Aorta (tissue), 5 donors: ENCODE data around the gene PLCG1. TPM values are rescaled to one million over a fixed set of nuclear protein-coding genes. Genes with fewer than 3 reads are reported as not detected.
A peak's percentile ranks its signal among the peaks of the same experiment; 100 is the strongest.
"Not testable (repeated sequence)": the region's sequence is repeated elsewhere in the genome, so short reads cannot be mapped to it uniquely, and the experiment has no call there.

Experiments used
- ATAC-seq: fragments of 200-7000 bp; cut with Tn5 transposase; one replicate; pipeline ENCODE4 v1.9.1; 2022; ENCODE audit warnings: moderate library complexity; ENCODE audit not compliant: low FRiP score
- DNase-seq, 2 donors: peaks; one replicate each; pipeline ENCODE4 v3.0.0-alpha.2; 2020
- H3K27ac ChIP-seq, 2 donors: one replicate each; pipeline ENCODE4 v1.5.1; 2013; ENCODE audit warnings: low read length in 2 of 2, mild to moderate bottlenecking in 2 of 2, moderate library complexity in 2 of 2, control low read depth in 1 of 2, inconsistent platforms in 1 of 2, low read depth in 1 of 2
- H3K27me3 ChIP-seq, 2 donors: one replicate each; pipeline ENCODE4 v1.6.1; 2013; ENCODE audit warnings: control low read depth in 1 of 2, low read length in 1 of 2, mild to moderate bottlenecking in 1 of 2, moderate library complexity in 1 of 2; ENCODE audit not compliant: insufficient read depth in 2 of 2, control insufficient read depth in 1 of 2
- H3K36me3 ChIP-seq, 2 donors: one replicate each; pipeline ENCODE4 v1.6.1; 2013; ENCODE audit warnings: control low read depth in 1 of 2, low read length in 1 of 2, mild to moderate bottlenecking in 1 of 2; ENCODE audit not compliant: insufficient read depth in 2 of 2, control insufficient read depth in 1 of 2
- H3K4me1 ChIP-seq, 2 donors: one replicate each; pipeline ENCODE4 v1.6.1; 2013; ENCODE audit warnings: low read length in 2 of 2, control low read depth in 1 of 2, mild to moderate bottlenecking in 1 of 2, moderate library complexity in 1 of 2; ENCODE audit not compliant: insufficient read depth in 2 of 2, control insufficient read depth in 1 of 2
- H3K4me3 ChIP-seq, 2 donors: one replicate each; pipeline ENCODE4 v1.5.1; 2013; ENCODE audit warnings: low read length in 2 of 2, control low read depth in 1 of 2, mild to moderate bottlenecking in 1 of 2
- H3K9me3 ChIP-seq: one replicate; pipeline ENCODE4 v1.6.1; 2013; ENCODE audit warnings: mild to moderate bottlenecking, low read length; ENCODE audit not compliant: control insufficient read depth
- WGBS, 2 donors: extraction: QIAGEN DNeasy Blood & Tissue Kit; methylation state at CpG; one replicate each; pipeline ENCODE4 v1.1.7; 2013; 5-methylcytosine and 5-hydroxymethylcytosine counted together
- intact Hi-C, 2 donors: fragments of 100-400 bp; cut with DNase I; formaldehyde crosslinking; loops; one replicate each; pipeline versions ENCODE4 v1.14.2 to v1.15.0; 2022
- polyA plus RNA-seq, 2 donors: library from polyadenylated mRNA; stranded (reverse); fragments of 200-250 nt; gene quantifications; one replicate each; pipeline ENCODE4 v1.2.3, GENCODE V29; 2013
- total RNA-seq, 2 donors: library from RNA; stranded (reverse); fragmentation: NEBNext Ultra II Directional; extraction: Animal tissue kit (Norgen Biotek cat#: 25700); gene quantifications; one replicate each; pipeline ENCODE4 v1.2.1, GENCODE V29; 2021
- donor health status: healthy with polysubstance abuse.
- donor health status: Bipolar disorder and iron deficiency.
- donor health status: DM: no; HTN: no; CAD: no.
- donor health status: DM: no; HTN: no; CAD: no.
- donor health status: DM: yes; HTN: yes; CAD: no.

Gene PLCG1
- total and polyA plus RNA-seq, 4 donors = 17.9 to 148 (median 74.4) TPM

DNA sequence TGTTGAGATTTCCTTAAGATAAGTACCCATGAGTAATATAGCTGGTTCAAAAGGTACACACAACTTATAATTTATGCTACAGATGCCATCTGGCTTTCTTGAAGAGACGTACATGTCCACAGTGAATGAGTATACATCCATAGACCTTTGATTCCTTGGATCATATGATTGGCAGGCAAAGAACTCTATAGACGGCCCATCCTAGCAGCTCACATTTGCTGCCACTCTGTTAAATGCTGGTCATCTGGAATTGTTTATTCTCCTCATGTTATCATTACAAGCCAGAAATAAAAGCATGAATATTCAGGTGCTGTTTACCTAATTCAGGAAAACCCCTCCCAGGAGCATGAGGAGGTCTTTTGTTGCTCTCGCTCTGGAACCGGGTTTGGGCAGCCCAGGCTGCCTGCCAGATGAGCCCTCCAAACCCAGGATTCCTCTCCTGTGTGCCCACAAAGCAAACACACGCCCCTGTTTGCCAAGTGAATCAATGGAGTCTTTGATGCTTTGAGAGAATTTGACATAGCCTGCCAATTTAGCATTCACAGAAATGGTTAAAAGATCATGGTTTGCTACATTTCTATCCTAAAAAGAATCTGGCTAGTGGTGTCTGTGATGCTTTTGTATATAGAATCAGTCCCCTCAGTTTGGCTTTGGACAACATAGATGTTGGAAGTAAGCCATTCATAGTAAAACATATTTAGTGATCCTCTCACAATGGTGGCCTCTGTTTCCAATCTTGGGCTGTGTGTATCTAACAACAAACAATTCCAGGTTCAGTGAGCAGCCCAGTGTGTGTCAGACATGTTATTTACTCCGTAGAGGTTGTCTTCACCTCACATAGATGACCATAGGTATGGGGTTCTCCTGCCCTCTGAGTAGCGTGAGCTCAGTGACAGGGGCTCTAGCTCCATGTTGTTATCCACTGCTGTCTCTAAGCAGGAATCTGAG lies 17.5 kb upstream of the PLCG1 start:
- 72 to 76% methylated on average over 7 of the region's 7 CpGs for WGBS, 2 donors

GRCh38 chr20:41121399-41121798 lies 15.9 kb upstream of the PLCG1 start:
- Histone ChIP-seq H3K4me1 (no peaks in the 10 kb centered on the region), H3K27me3 (no peaks in the 10 kb centered on the region), H3K4me3 (no peak overlapping the region), H3K27ac (no peak overlapping the region), H3K9me3 (no peaks in the 10 kb centered on the region), H3K36me3 (peaks cover 8 to 14% of the 10 kb centered on the region in 2 donors)
- DNase-seq (no peak), ATAC-seq (no peak)
- WGBS, 2 donors = 81 to 86% methylated on average over 3 of the region's 3 CpGs
- intact Hi-C loops = no loop called here

More for the DNA sequence above, 17.5 kb upstream of the PLCG1 start:
- Histone ChIP-seq H3K36me3 (peaks cover 11 to 22% of the 10 kb centered on the region in 2 donors), H3K4me1 (no peaks in the 10 kb centered on the region), H3K9me3 (no peaks in the 10 kb centered on the region), H3K27ac (no peak overlapping the region), H3K27me3 (no peaks in the 10 kb centered on the region), H3K4me3 (no peak overlapping the region)
- ATAC-seq (no peak), DNase-seq (no peak)
- intact Hi-C loops = no loop called here

DNA sequence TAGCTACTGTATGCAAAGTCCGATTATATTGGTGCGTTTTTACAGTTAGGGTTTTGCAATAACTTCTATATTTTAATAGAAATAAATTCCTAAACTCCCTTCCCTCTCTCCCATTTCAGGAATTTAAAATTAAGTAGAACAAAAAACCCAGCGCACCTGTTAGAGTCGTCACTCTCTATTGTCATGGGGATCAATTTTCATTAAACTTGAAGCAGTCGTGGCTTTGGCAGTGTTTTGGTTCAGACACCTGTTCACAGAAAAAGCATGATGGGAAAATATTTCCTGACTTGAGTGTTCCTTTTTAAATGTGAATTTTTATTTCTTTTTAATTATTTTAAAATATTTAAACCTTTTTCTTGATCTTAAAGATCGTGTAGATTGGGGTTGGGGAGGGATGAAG lies 13.7 kb upstream of the PLCG1 start:
- DNase-seq (no peak), ATAC-seq (no peak)
- WGBS, 2 donors = 87 to 91% methylated on average over 6 of the region's 6 CpGs
- H3K9me3 ChIP-seq = no peaks in the 10 kb centered on the region
- peaks cover 8 to 14% of the 10 kb centered on the region in 2 donors for H3K36me3 ChIP-seq
- no peaks in the 10 kb centered on the region for H3K27me3 ChIP-seq
- H3K4me1 ChIP-seq = no peaks in the 10 kb centered on the region
- no peak overlapping the region for H3K4me3 ChIP-seq
- H3K27ac ChIP-seq = no peak overlapping the region
- intact Hi-C loops = no loop called here

DNA sequence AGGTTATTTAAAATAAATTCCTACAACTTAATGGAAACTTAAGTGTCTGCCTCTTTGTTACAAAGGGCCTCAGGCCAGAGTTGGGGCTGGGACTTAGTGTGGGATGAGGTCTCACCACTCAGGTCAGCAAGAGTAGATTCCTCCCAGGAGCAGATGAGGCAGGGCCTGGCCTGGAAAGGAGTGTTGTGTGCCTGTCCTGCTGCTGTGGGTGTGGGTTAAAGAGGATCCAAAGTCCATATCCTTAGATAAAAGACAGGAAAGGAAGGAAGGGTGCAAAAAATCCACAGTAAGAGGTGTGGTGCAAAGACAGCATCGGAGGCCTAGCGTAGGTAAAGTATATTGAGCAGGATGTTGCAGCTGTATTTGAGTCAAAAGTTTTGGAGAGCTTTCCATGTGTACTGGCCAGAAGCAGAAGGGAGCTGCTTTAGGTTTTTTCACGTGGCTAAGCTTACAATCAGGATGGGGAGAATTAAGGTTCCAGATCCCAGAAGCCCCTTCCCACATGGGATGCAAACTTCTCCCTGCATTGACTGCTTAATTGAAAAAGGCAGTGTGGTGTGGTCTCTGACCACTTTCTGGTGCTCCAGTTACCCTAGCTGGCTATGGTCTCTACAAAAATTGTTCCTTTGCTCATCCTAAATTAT lies 12.8 kb upstream of the PLCG1 start:
- no peak for DNase-seq
- no peak overlapping the region for H3K27ac ChIP-seq

DNA sequence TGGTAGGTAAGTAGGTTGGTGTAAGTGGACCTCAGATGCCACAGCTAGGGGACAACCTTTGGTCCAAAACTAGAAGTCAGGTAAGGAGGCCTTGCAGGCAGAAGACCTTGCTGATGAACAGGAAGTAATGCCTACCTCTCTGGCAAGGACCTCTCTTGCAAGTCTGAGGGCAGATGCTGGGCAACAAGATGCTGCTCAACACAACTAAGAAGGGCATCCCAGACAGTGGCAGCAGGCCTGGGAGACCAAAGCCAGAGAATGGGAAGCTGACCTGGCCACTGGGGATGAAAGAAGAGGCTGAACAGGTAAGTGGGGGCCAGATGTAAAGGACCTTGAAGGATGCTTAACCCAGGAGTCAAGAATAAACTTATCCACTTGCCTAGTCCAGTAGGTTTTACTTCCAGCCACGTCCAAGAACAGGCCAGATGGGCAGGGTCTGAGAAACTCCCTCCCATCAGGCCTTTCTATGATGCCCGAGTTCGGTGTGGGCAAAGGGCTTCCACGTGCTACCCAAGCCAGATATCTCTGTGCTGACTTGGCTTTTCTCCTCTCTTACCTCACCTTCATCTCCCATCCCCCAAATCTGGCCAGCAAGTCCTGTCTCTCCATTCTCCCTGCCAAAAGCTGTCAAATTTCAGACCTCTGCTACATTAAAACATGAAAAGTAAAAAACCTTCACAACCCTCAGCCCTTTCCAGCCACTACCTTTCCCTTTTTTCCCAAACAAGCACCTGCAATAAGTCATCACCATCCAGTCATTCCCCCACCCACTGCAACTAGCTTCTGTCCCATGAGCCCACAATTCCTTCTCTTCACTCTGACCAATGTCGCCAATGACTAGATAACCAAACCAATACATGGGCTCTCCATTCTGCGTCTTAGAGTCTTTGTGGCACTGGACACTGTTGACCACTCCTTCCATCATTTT lies 11.5 kb upstream of the PLCG1 start:
- Histone ChIP-seq H3K9me3 (no peaks in the 10 kb centered on the region), H3K27me3 (no peaks in the 10 kb centered on the region), H3K27ac (no peak overlapping the region), H3K36me3 (peaks cover 4 to 14% of the 10 kb centered on the region in 2 donors), H3K4me3 (no peak overlapping the region), H3K4me1 (no peaks in the 10 kb centered on the region)
- DNase-seq = no peak
- intact Hi-C loops = no loop called here
- ATAC-seq = peak; percentile 56
- WGBS, 2 donors = 39 to 40% methylated on average over 6 of the region's 6 CpGs

More for the DNA sequence above, 12.8 kb upstream of the PLCG1 start:
- 67 to 83% methylated on average over 3 of the region's 3 CpGs for WGBS, 2 donors
- peaks cover 8 to 14% of the 10 kb centered on the region in 2 donors for H3K36me3 ChIP-seq
- intact Hi-C loops = no loop called here
- ATAC-seq = no peak
- H3K27me3 ChIP-seq = no peaks in the 10 kb centered on the region
- no peak overlapping the region for H3K4me3 ChIP-seq
- H3K9me3 ChIP-seq = no peaks in the 10 kb centered on the region
- H3K4me1 ChIP-seq = no peaks in the 10 kb centered on the region

DNA sequence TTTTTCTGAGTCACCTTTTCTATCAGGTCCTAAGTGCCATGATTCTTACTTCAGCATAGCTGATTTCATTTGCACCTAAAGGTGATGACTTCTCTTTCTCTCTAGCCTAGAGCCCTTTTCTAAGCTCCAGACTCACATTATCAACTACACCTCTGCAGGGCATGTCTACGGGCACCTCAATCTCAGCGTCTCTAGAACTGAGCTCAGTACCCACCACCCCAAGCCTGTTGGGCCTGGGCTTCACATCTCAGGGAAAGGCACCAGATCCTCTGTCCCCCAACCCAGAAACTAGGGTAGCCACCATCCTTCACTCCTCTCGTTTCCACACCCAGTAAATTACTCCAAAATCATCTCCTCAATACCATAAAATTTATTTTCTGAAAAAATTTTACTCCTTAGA lies 10.6 kb upstream of the PLCG1 start:
- ATAC-seq = no peak
- intact Hi-C loops = no loop called here
- no peaks in the 10 kb centered on the region for H3K9me3 ChIP-seq
- H3K4me3 ChIP-seq = no peak overlapping the region
- H3K27me3 ChIP-seq = no peaks in the 10 kb centered on the region
- peaks cover 4 to 8% of the 10 kb centered on the region in 2 donors for H3K36me3 ChIP-seq
- H3K4me1 ChIP-seq = no peaks in the 10 kb centered on the region
- H3K27ac ChIP-seq = no peak overlapping the region
- 92 to 96% methylated on average over 3 of the region's 3 CpGs for WGBS, 2 donors
- no peak for DNase-seq

GRCh38 chr20:41128317-41128716 lies 9.0 kb upstream of the PLCG1 start:
- H3K36me3 ChIP-seq, DNase-seq, intact Hi-C loops, H3K4me3 ChIP-seq, ATAC-seq, H3K27ac ChIP-seq, H3K9me3 ChIP-seq, H3K4me1 ChIP-seq, H3K27me3 ChIP-seq: not testable (repeated sequence)
- WGBS, 2 donors = 33% methylated on average over 1 of the region's 3 CpGs; no CpG with 5 or more reads in 1 of the 2 donors

DNA sequence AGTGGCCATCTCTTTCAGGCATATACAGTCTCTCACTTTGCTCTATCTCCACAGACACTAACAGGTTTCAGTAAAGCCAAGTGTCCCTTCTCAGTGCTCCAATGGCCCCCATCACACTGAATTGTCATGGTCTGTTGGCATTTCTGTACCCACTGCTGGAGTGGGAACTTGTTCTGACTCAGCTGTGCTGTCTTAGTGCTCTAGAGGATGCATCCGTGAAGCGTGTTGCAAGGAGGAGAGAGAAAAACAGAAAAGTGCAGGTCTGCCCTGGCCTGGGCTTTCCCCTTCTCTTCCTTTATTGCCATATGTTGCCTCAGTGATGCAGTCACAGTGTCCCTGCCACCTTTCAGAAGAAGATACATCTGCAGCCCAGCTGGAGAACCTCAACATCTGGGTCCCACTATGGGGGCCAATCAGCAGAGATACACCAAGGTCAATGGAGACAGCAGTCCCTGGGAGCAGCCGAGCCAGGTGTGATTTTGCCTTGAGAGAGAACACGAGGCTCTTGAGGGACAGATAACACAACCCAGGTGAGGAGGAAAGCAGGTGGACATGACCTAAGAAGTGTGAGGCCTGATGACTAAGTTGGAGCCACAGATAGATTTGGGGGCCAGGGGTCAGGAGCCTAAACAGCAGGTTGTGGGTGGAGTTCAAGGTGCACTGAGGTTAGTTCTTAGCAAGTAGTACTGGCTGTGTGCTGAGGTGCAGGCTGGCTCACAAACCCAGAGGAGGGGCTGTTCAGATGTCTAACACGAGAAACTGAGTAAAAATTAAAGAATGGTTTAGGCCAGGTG lies 5.6 kb upstream of the PLCG1 start:
- H3K27ac ChIP-seq = no peak overlapping the region
- ATAC-seq = no peak
- H3K9me3 ChIP-seq = no peaks in the 10 kb centered on the region
- no peak for DNase-seq
- 81 to 85% methylated on average over 5 of the region's 5 CpGs for WGBS, 2 donors
- intact Hi-C loops = no loop called here
- no peaks in the 10 kb centered on the region for H3K36me3 ChIP-seq
- H3K4me1 ChIP-seq = no peaks in the 10 kb centered on the region
- H3K4me3 ChIP-seq = no peak overlapping the region
- no peaks in the 10 kb centered on the region for H3K27me3 ChIP-seq
